K562 (cell line): ENCODE data around the gene TTC16. TPM values are rescaled to one million over a fixed set of nuclear protein-coding genes. Genes with fewer than 3 reads are reported as not detected.

Source experiments
- CBX2 ChIP-seq: fragments of 200-600 bp; sonication (generic); IDR thresholded peaks from one replicate; pipeline ENCODE4 v1.6.1; 2012; ENCODE audit warnings: mild to moderate bottlenecking, low read length, inconsistent platforms; ENCODE audit not compliant: insufficient read depth, poor library complexity, severe bottlenecking
- DEAF1 ChIP-seq: fragments of 450-650 bp; formaldehyde crosslinking; IDR thresholded peaks from 2 replicates; pipeline ENCODE4 v1.4.0; 2020; ENCODE audit warnings: mild to moderate bottlenecking, moderate library complexity
- ETS1 ChIP-seq: conservative IDR thresholded peaks from 2 replicates; pipeline ENCODE4 v1.6.1; 2011; ENCODE audit warnings: low read depth, mild to moderate bottlenecking, low read length; ENCODE audit not compliant: control insufficient read depth
- ETV1 ChIP-seq: fragments of 450-650 bp; conservative IDR thresholded peaks from 2 replicates; pipeline ENCODE4 v1.6.1; 2016; ENCODE audit warnings: missing genetic modification characterization, control low read depth, low read depth, missing compliant biosample characterization
- GTF2F1 ChIP-seq: IDR thresholded peaks from 2 replicates; pipeline ENCODE4 v1.6.1; 2011; ENCODE audit warnings: low read depth, low read length, improper control_type of control experiment
- HEY1 ChIP-seq: fragments of 250-450 bp; sonication (Bioruptor Pico); IDR thresholded peaks from 2 replicates; pipeline ENCODE4 v1.5.0; 2020; ENCODE audit warnings: mild to moderate bottlenecking, moderate library complexity, borderline replicate concordance
- IFI16 ChIP-seq: fragments of 250-450 bp; sonication (Bioruptor Pico); IDR thresholded peaks from 2 replicates; pipeline ENCODE4 v2.1.2; 2022; ENCODE audit warnings: mild to moderate bottlenecking, inconsistent platforms
- JUNB ChIP-seq: fragments of 450-650 bp; formaldehyde crosslinking; conservative IDR thresholded peaks from 2 replicates; pipeline ENCODE4 v1.4.0; 2020; ENCODE audit warnings: mild to moderate bottlenecking
- MYC ChIP-seq, 2 experiments: fragments of 250-450 bp in 1 of 2; sonication (Bioruptor Pico) in 1 of 2; IDR thresholded peaks; 2 replicates each; pipeline versions ENCODE4 v1.5.1 to v1.6.1; 2012 to 2021; ENCODE audit warnings: low read depth in 2 of 2, borderline replicate concordance in 1 of 2, improper control_type of control experiment in 1 of 2, low read length in 1 of 2, mild to moderate bottlenecking in 1 of 2, moderate library complexity in 1 of 2
- NFATC3 ChIP-seq: fragments of 450-650 bp; IDR thresholded peaks from 2 replicates; pipeline ENCODE4 v1.6.1; 2017; ENCODE audit warnings: mild to moderate bottlenecking
- NFIC ChIP-seq: fragments of 450-650 bp; IDR thresholded peaks from 2 replicates; pipeline ENCODE4 v1.6.1; 2017; ENCODE audit warnings: mild to moderate bottlenecking, inconsistent platforms
- NFXL1 ChIP-seq: fragments of 450-650 bp; formaldehyde crosslinking; IDR thresholded peaks from 2 replicates; pipeline ENCODE4 v1.4.0; 2021; ENCODE audit warnings: mild to moderate bottlenecking
- SMARCE1 ChIP-seq: fragments of 450-650 bp; IDR thresholded peaks from 2 replicates; pipeline ENCODE4 v1.7.1; 2016; ENCODE audit warnings: mild to moderate bottlenecking
- SOX6 ChIP-seq: fragments of 450-650 bp; IDR thresholded peaks from 2 replicates; pipeline ENCODE4 v1.6.1; 2014; ENCODE audit warnings: mild to moderate bottlenecking
- STAT5B ChIP-seq: fragments of 250-450 bp; sonication (Bioruptor Pico); IDR thresholded peaks from 2 replicates; pipeline ENCODE4 v1.8.0; 2021; ENCODE audit warnings: mild to moderate bottlenecking, inconsistent platforms
- TBL1XR1 ChIP-seq, 2 experiments: IDR thresholded peaks; 2 replicates each; pipeline ENCODE4 v1.6.1; 2012; ENCODE audit warnings: improper control_type of control experiment in 2 of 2, low read length in 2 of 2, mild to moderate bottlenecking in 1 of 2
- ZC3H11A ChIP-seq: IDR thresholded peaks from 2 replicates; pipeline ENCODE4 v1.6.1; 2012; ENCODE audit warnings: low read depth, low read length, improper control_type of control experiment
- ZC3H8 ChIP-seq: fragments of 450-650 bp; IDR thresholded peaks from 2 replicates; pipeline ENCODE4 v1.6.1; 2017
- ZNF696 ChIP-seq: fragments of 250-450 bp; sonication (Bioruptor Pico); conservative IDR thresholded peaks from 2 replicates; pipeline ENCODE4 v1.4.0; 2020; ENCODE audit warnings: mild to moderate bottlenecking, moderate library complexity
- polyA plus RNA-seq, 8 experiments: library from polyadenylated mRNA; depleted of rRNA in 4 of 8; stranded (reverse) in 5 of 8; unstranded in 3 of 8; fragments of >200 nt; fragmentation: Nextera tagmentation in 2 of 8; fragmentation: Illumina TruSeq in 1 of 8; extraction: Ambion mirVana in 2 of 8; extraction: Trizol in 1 of 8; gene quantifications; 2 replicates each; pipeline versions ENCODE4 v1.2.1 to v1.2.3, GENCODE V29; 2011 to 2014; ENCODE audit warnings: inconsistent platforms in 1 of 8, missing spikeins in 1 of 8
- total RNA-seq, 7 experiments: library from RNA; depleted of rRNA in 6 of 7; stranded (reverse); fragments of >200 nt in 6 of 7; fragmentation: Illumina TruSeq in 2 of 7; extraction: Trizol in 2 of 7; gene quantifications; 2 replicates each; pipeline versions ENCODE4 v1.2.1 to v1.2.3, GENCODE V29; 2011 to 2021; ENCODE audit warnings: low replicate concordance in 1 of 7
- TF ChIP-seq, protein P1 (sequence below): fragments of 450-650 bp; IDR thresholded peaks from 2 replicates; pipeline ENCODE4 v1.6.1; 2017; ENCODE audit warnings: antibody characterized with exemption
- TF ChIP-seq, protein P2 (sequence below): fragments of 450-650 bp; conservative IDR thresholded peaks from 2 replicates; pipeline ENCODE4 v1.6.1; 2016; ENCODE audit warnings: missing genetic modification characterization, low read depth, mild to moderate bottlenecking, missing compliant biosample characterization, moderate library complexity

TTC16 gene
- total and polyA plus RNA-seq, 9 of the 15 experiments (the other 6 are each of a cell fraction or from before 2014, with no cell fraction given): 0.11 TPM; not detected in 8

- TF ChIP-seq ETS1 (no peak), NFXL1 (CRISPR knock-in tag) (no peak), SMARCE1 (no peak), ZC3H8 (no peak), NFATC3 (no peak), ZC3H11A (no peak), ZNF696 (no peak), CBX2 (no peak), STAT5B (CRISPR knock-in tag) (no peak), DEAF1 (CRISPR knock-in tag) (no peak), SOX6 (no peak), JUNB (CRISPR knock-in tag) (no peak), ETV1 (tag) (no peak), MYC (IDR thresholded peaks at IDR 0.05; ENCODE audit: low read depth, low read length) (peak; percentile 32; the same call in 1 of the 2 replicates), MYC (CRISPR knock-in tag; IDR thresholded peaks at IDR 0.05; ENCODE audit: borderline replicate concordance, low read depth) (no peak), HEY1 (CRISPR knock-in tag) (no peak; the same call in 1 of the 2 replicates), NFIC (no peak), TBL1XR1 (IDR thresholded peaks at IDR 0.05; ENCODE audit: low read length in 2 of 2) (no peak), IFI16 (no peak), GTF2F1 (no peak)
- TF ChIP-seq, protein P1, sequence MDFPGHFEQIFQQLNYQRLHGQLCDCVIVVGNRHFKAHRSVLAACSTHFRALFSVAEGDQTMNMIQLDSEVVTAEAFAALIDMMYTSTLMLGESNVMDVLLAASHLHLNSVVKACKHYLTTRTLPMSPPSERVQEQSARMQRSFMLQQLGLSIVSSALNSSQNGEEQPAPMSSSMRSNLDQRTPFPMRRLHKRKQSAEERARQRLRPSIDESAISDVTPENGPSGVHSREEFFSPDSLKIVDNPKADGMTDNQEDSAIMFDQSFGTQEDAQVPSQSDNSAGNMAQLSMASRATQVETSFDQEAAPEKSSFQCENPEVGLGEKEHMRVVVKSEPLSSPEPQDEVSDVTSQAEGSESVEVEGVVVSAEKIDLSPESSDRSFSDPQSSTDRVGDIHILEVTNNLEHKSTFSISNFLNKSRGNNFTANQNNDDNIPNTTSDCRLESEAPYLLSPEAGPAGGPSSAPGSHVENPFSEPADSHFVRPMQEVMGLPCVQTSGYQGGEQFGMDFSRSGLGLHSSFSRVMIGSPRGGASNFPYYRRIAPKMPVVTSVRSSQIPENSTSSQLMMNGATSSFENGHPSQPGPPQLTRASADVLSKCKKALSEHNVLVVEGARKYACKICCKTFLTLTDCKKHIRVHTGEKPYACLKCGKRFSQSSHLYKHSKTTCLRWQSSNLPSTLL: no peak
- TF ChIP-seq, protein P2, sequence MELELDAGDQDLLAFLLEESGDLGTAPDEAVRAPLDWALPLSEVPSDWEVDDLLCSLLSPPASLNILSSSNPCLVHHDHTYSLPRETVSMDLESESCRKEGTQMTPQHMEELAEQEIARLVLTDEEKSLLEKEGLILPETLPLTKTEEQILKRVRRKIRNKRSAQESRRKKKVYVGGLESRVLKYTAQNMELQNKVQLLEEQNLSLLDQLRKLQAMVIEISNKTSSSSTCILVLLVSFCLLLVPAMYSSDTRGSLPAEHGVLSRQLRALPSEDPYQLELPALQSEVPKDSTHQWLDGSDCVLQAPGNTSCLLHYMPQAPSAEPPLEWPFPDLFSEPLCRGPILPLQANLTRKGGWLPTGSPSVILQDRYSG (tag): no peak
Observed at GRCh38 chr9:127770905-127771569, 55.2 kb downstream of the TTC16 start (continued).
